ENCODE data around the gene CNMD.

CNMD gene

GRCh38 chr13:52739468-52740071, at the start of gene CNMD:
CNMD (minus strand) TSS chr13:52739820; CDS start chr13:52739701, 119 bp downstream.
- DNase-seq (ENCODE audit: low read depth, low spot score) = no peak
- in situ Hi-C loops (cut with HindIII; ENCODE audit: low sequenced_read_pairs) = no loop called here
- TF ChIP-seq CTCF (IDR thresholded peaks at IDR 0.05; ENCODE audit: low read depth, low read length) = no peak
- peak within 1 kb of the TSS; percentile 13 for H3K4me3 ChIP-seq (ENCODE audit: low read depth, low read length)

GRCh38 chr13:52788011-52788410, 48.4 kb upstream of the CNMD start:
- TF ChIP-seq CTCF (IDR thresholded peaks at IDR 0.05; ENCODE audit: low read depth, low read length) = no peak
- no peak for DNase-seq (ENCODE audit: low read depth, low spot score)
- in situ Hi-C loops (cut with HindIII; ENCODE audit: low sequenced_read_pairs) = no loop called here
- H3K4me3 ChIP-seq (ENCODE audit: low read depth, low read length) = no peak overlapping the region

GRCh38 chr13:52787235-52787634, 47.6 kb upstream of the CNMD start:
- in situ Hi-C loops (cut with HindIII; ENCODE audit: low sequenced_read_pairs) = no loop called here
- DNase-seq (ENCODE audit: low read depth, low spot score) = no peak
- TF ChIP-seq CTCF (IDR thresholded peaks at IDR 0.05; ENCODE audit: low read depth, low read length) = no peak
- no peak overlapping the region for H3K4me3 ChIP-seq (ENCODE audit: low read depth, low read length)

GRCh38 chr13:52786766-52787165, 47.1 kb upstream of the CNMD start:
- in situ Hi-C loops (cut with HindIII; ENCODE audit: low sequenced_read_pairs) = no loop called here
- no peak for TF ChIP-seq CTCF (IDR thresholded peaks at IDR 0.05; ENCODE audit: low read depth, low read length)
- no peak for DNase-seq (ENCODE audit: low read depth, low spot score)
- no peak overlapping the region for H3K4me3 ChIP-seq (ENCODE audit: low read depth, low read length)

GRCh38 chr13:52785739-52786138, 46.1 kb upstream of the CNMD start:
- DNase-seq (ENCODE audit: low read depth, low spot score) = no peak
- no peak overlapping the region for H3K4me3 ChIP-seq (ENCODE audit: low read depth, low read length)
- no peak for TF ChIP-seq CTCF (IDR thresholded peaks at IDR 0.05; ENCODE audit: low read depth, low read length)
- in situ Hi-C loops (cut with HindIII; ENCODE audit: low sequenced_read_pairs) = no loop called here

GRCh38 chr13:52784591-52785340, 45.1 kb upstream of the CNMD start:
- no peak overlapping the region for H3K4me3 ChIP-seq (ENCODE audit: low read depth, low read length)
- no peak for TF ChIP-seq CTCF (IDR thresholded peaks at IDR 0.05; ENCODE audit: low read depth, low read length)
- in situ Hi-C loops (cut with HindIII; ENCODE audit: low sequenced_read_pairs) = no loop called here
- DNase-seq (ENCODE audit: low read depth, low spot score) = no peak

Measured in astrocyte of the spinal cord (primary cell).